ENCODE results near the gene PHTF2. TPM values are rescaled to one million over a fixed set of nuclear protein-coding genes. Genes with fewer than 3 reads are reported as not detected.

The PHTF2 gene
- total and polyA plus RNA-seq, 2 experiments from 2014 or later, result 22.0 to 29.9 TPM

DNA sequence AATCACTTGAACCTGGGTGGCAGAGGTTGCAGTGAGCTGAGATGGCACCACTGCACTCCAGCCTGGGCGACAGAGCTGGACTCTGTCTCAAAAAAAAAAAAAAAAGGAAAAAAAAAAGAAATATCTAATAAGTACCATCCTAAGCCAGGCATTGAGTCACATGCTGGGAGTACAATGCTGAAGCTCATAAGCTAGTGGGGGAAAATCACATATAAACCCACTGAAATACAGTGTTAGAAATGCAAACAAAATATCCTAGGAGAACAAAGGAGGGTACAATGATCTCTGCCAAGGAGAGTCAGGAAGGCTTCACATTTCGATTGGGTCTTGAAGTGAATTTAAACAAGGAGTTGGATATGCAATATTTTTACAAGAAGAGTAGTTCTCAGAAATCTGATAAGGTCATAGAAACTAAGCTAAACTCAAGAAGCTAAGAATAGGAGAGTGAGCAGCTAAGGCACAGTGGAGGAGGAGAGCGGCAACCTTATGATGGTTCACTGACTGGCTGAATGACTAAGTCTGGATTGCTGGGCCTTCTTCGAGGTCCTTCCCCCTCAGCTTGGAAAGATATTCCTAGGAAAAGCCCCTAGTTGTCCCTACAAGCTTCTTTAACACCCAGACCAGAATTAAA lies 115.5 kb downstream of the PHTF2 start:
- WGBS, 2 experiments (ENCODE audit: low coverage in 1 of 2, low lambda C conversion rate in 2 of 2, missing lambda C conversion rate in 2 of 2), result 94 to 98% methylated on average over 3 to 4 of the region's 4 CpGs
- no peak for DNase-seq
- no peak overlapping the region for H3K4me2 ChIP-seq (ENCODE audit: unreplicated experiment)

GRCh38 chr7:77917500-77918262 lies 119.1 kb downstream of the PHTF2 start:
- no peak for DNase-seq
- H3K4me2 ChIP-seq (ENCODE audit: unreplicated experiment), result no peak overlapping the region
- no peaks in the 10 kb centered on the region for H3K9me2 ChIP-seq (ENCODE audit: insufficient read depth)
- 90 to 94% methylated on average over 2 of the region's 2 CpGs for WGBS, 2 experiments (ENCODE audit: low coverage in 1 of 2, low lambda C conversion rate in 2 of 2, missing lambda C conversion rate in 2 of 2)
- no peaks in the 10 kb centered on the region for H3K4me1 ChIP-seq (ENCODE audit: insufficient read depth)
- H3K27me3 ChIP-seq (replicated peaks; ENCODE audit: insufficient read depth), result no peaks in the 10 kb centered on the region
- no peak overlapping the region for H2AFZ ChIP-seq
- H3F3A ChIP-seq (ENCODE audit: insufficient read depth), result no peaks in the 10 kb centered on the region
- H3K79me2 ChIP-seq (ENCODE audit: insufficient read depth), result no peaks in the 10 kb centered on the region
- H3K4me3 ChIP-seq, result no peak overlapping the region
- H3K9me3 ChIP-seq (ENCODE audit: low read depth), result no peaks in the 10 kb centered on the region
- H3K27ac ChIP-seq, result no peak overlapping the region
- TF ChIP-seq EZH2 (IDR thresholded peaks at IDR 0.05; ENCODE audit: insufficient read depth, poor library complexity, severe bottlenecking) (no peak), EZH2phosphoT487 (IDR thresholded peaks at IDR 0.05; ENCODE audit: insufficient read depth, low read depth) (no peak)
- H4K20me1 ChIP-seq (ENCODE audit: insufficient read depth), result no peaks in the 10 kb centered on the region
- no peaks in the 10 kb centered on the region; the same call in 1 of the 2 replicates for H3K36me3 ChIP-seq (ENCODE audit: low read depth)
- H3K9ac ChIP-seq, result no peak overlapping the region
- in situ Hi-C loops (cut with MboI), result no loop called here

More for the DNA sequence above, 115.5 kb downstream of the PHTF2 start:
- Histone ChIP-seq H3F3A (ENCODE audit: insufficient read depth) (no peaks in the 10 kb centered on the region), H4K20me1 (ENCODE audit: insufficient read depth) (no peaks in the 10 kb centered on the region), H3K27ac (no peak overlapping the region), H2AFZ (no peak overlapping the region), H3K4me3 (no peak overlapping the region), H3K4me1 (ENCODE audit: insufficient read depth) (no peaks in the 10 kb centered on the region), H3K27me3 (replicated peaks; ENCODE audit: insufficient read depth) (no peaks in the 10 kb centered on the region), H3K9me3 (ENCODE audit: low read depth) (no peaks in the 10 kb centered on the region), H3K79me2 (ENCODE audit: insufficient read depth) (no peaks in the 10 kb centered on the region), H3K9me2 (ENCODE audit: insufficient read depth) (no peaks in the 10 kb centered on the region), H3K9ac (no peak overlapping the region), H3K36me3 (ENCODE audit: low read depth) (no peaks in the 10 kb centered on the region)
- in situ Hi-C loops (cut with MboI), result no loop called here
- TF ChIP-seq EZH2phosphoT487 (IDR thresholded peaks at IDR 0.05; ENCODE audit: insufficient read depth, low read depth) (no peak), EZH2 (IDR thresholded peaks at IDR 0.05; ENCODE audit: insufficient read depth, poor library complexity, severe bottlenecking) (no peak)

DNA sequence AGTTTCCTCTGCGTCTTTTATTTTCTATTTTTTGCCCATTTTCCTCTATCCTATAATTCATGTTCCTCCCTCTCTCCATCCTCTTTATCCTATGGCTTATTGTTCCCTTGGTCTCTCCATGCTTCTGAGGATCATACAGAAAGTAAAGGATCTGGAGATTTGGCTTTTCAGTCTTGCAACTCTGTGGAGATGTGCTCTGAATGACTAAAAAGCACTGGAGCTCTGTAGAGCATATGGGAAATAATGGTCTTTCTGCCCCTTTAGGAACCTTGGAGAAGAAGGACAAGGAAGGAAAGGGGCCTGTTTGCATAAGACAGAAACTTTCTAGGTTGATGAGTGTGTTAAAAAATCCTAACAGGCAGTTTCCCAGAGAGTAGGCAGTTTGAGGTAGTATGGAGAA lies 120.1 kb downstream of the PHTF2 start:
- no peak overlapping the region for H3K4me3 ChIP-seq
- TF ChIP-seq EZH2 (IDR thresholded peaks at IDR 0.05; ENCODE audit: insufficient read depth, poor library complexity, severe bottlenecking) (no peak), EZH2phosphoT487 (IDR thresholded peaks at IDR 0.05; ENCODE audit: insufficient read depth, low read depth) (no peak)
- no peak for DNase-seq
- no peaks in the 10 kb centered on the region for H3K79me2 ChIP-seq (ENCODE audit: insufficient read depth)
- no peak overlapping the region for H3K27ac ChIP-seq
- 100% methylated on average over 1 of the region's 1 CpG for WGBS, 2 experiments (ENCODE audit: low coverage in 1 of 2, low lambda C conversion rate in 2 of 2, missing lambda C conversion rate in 2 of 2)
- in situ Hi-C loops (cut with MboI), result no loop called here
- H3K9ac ChIP-seq, result no peak overlapping the region
- H3K9me3 ChIP-seq (ENCODE audit: low read depth), result no peaks in the 10 kb centered on the region
- no peak overlapping the region for H3K4me2 ChIP-seq (ENCODE audit: unreplicated experiment)
- no peaks in the 10 kb centered on the region for H3F3A ChIP-seq (ENCODE audit: insufficient read depth)
- no peaks in the 10 kb centered on the region for H3K27me3 ChIP-seq (replicated peaks; ENCODE audit: insufficient read depth)
- no peaks in the 10 kb centered on the region for H3K9me2 ChIP-seq (ENCODE audit: insufficient read depth)
- no peaks in the 10 kb centered on the region for H3K4me1 ChIP-seq (ENCODE audit: insufficient read depth)
- H4K20me1 ChIP-seq (ENCODE audit: insufficient read depth), result no peaks in the 10 kb centered on the region
- H3K36me3 ChIP-seq (ENCODE audit: low read depth), result no peaks in the 10 kb centered on the region; the same call in 1 of the 2 replicates
- no peak overlapping the region for H2AFZ ChIP-seq

DNA sequence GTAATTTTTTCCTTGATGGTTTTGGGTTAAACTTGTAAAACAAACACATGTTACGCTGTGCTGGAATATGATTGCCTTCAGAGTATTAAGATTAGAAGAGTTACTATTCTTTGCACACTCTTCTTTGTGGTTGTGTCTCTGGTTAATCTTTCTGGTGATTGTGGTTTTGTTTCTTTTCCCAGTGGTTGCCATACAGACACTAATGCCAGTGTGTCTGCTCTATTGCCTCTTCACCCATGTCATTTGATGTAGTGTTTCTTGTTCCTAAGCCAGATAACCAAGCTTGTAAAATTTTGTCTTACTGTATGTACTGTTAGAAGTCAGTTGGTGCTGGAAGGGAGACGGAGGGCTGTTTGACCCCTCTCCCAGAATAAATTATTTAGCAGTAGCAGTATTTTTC lies 124.8 kb downstream of the PHTF2 start:
- no peaks in the 10 kb centered on the region for H3K27me3 ChIP-seq (replicated peaks; ENCODE audit: insufficient read depth)
- in situ Hi-C loops (cut with MboI), result no loop called here
- H3K27ac ChIP-seq, result no peak overlapping the region
- 98 to 100% methylated on average over 2 of the region's 2 CpGs for WGBS, 2 experiments (ENCODE audit: low coverage in 1 of 2, low lambda C conversion rate in 2 of 2, missing lambda C conversion rate in 2 of 2)
- no peak for DNase-seq
- no peak for TF ChIP-seq EZH2phosphoT487 (IDR thresholded peaks at IDR 0.05; ENCODE audit: insufficient read depth, low read depth)
- no peak for TF ChIP-seq EZH2 (IDR thresholded peaks at IDR 0.05; ENCODE audit: insufficient read depth, poor library complexity, severe bottlenecking)
- no peaks in the 10 kb centered on the region for H3K79me2 ChIP-seq (ENCODE audit: insufficient read depth)
- no peak overlapping the region for H3K9ac ChIP-seq
- no peak overlapping the region for H3K4me3 ChIP-seq
- H3K9me3 ChIP-seq (ENCODE audit: low read depth), result no peaks in the 10 kb centered on the region
- H3K36me3 ChIP-seq (ENCODE audit: low read depth), result no peaks in the 10 kb centered on the region; the same call in 1 of the 2 replicates
- H4K20me1 ChIP-seq (ENCODE audit: insufficient read depth), result no peaks in the 10 kb centered on the region
- no peaks in the 10 kb centered on the region for H3K4me1 ChIP-seq (ENCODE audit: insufficient read depth)
- no peaks in the 10 kb centered on the region for H3K9me2 ChIP-seq (ENCODE audit: insufficient read depth)
- no peak overlapping the region for H2AFZ ChIP-seq
- no peak overlapping the region for H3K4me2 ChIP-seq (ENCODE audit: unreplicated experiment)
- H3F3A ChIP-seq (ENCODE audit: insufficient read depth), result no peaks in the 10 kb centered on the region
